Activated CD8-positive, alpha-beta T cell treated with anti-CD3 and anti-CD28 coated beads, Interleukin-2, amount 10 ng/mL, durations not matched to agents 7 days and 5 days (primary cell): ENCODE data around the gene EDARADD. TPM values are rescaled to one million over a fixed set of nuclear protein-coding genes. Genes with fewer than 3 reads are reported as not detected.
"Not testable (repeated sequence)": the region's sequence is repeated elsewhere in the genome, so short reads cannot be mapped to it uniquely, and the experiment has no call there.

Experiments used
- ATAC-seq: fragments of 150-1000 bp; cut with Tn5 transposase; one replicate; pipeline ENCODE4 v1.10.0; 2021; ENCODE audit warnings: moderate library complexity
- CTCF ChIA-PET: fragments of 350-600 bp; sonication (Branson Sonifier 250); formaldehyde crosslinking; loops from one replicate; lab custom pipeline; 2021; ENCODE audit warnings: antibody characterized with exemption; lab: Charles Lee
- POLR2A ChIA-PET: fragments of 350-600 bp; sonication (Branson Sonifier 250); formaldehyde crosslinking; loops from one replicate; lab custom pipeline; 2021; ENCODE audit warnings: antibody characterized with exemption; lab: Charles Lee
- DNase-seq: peaks from one replicate; pipeline ENCODE4 v3.0.0-alpha.2; 2020
- H3K27ac Mint-ChIP-seq: one replicate; pipeline ENCODE4 v1.8.0; 2021; ENCODE audit warnings: mild to moderate bottlenecking, mixed read lengths
- H3K27me3 Mint-ChIP-seq: one replicate; pipeline ENCODE4 v1.8.0; 2021; ENCODE audit warnings: low read depth, mixed read lengths
- H3K36me3 Mint-ChIP-seq: one replicate; pipeline ENCODE4 v1.8.0; 2021; ENCODE audit warnings: low read depth, mixed read lengths
- H3K4me1 Mint-ChIP-seq: one replicate; pipeline ENCODE4 v1.8.0; 2021; ENCODE audit warnings: low read depth, mixed read lengths
- H3K4me3 Mint-ChIP-seq: one replicate; pipeline ENCODE4 v1.8.0; 2021; ENCODE audit warnings: mild to moderate bottlenecking, mixed read lengths
- H3K9me3 Mint-ChIP-seq: one replicate; pipeline ENCODE4 v1.8.0; 2022; ENCODE audit warnings: mixed read lengths; ENCODE audit not compliant: insufficient read depth
- total RNA-seq, 2 experiments: library from RNA; stranded (reverse); gene quantifications; one replicate each; pipeline ENCODE4 v1.2.3, GENCODE V29; 2021

Gene EDARADD
- total RNA-seq, 2 experiments from 2014 or later = 0.45 to 1.2 TPM

DNA sequence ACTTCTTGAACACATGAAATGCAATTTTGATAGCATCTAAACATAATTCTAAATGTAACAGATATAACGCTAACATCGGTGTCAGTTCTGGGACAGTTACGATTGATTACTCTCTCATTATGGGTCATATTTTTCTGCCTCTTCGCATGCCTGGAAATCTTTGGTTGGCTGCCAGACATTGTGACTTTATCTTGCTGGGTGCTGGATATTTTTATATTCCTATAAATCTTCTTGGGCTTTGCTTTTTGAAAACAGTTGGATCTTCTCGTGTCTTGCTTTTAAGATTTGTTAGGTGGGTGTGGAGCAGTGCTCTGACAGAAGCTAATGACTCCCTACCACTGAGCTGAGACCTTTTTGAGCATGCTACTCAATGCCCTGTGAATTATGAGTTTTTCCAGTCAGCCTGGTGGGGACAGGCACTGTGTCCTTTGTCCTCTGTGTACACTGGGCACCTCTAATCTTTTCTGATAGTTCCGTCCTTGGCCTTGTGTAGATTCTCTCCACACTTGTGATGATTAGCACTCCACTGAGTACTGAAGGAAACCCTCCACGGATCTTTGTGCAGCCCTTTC is 28.0 kb upstream of the EDARADD start:
- Mint-ChIP-seq H3K4me1 (no peaks in the 10 kb centered on the region), H3K27ac (no peak overlapping the region), H3K36me3 (no peaks in the 10 kb centered on the region), H3K27me3 (no peaks in the 10 kb centered on the region), H3K4me3 (no peak overlapping the region), H3K9me3 (no peaks in the 10 kb centered on the region)
- ATAC-seq (no peak), DNase-seq (no peak)
- ChIA-PET POLR2A (no interaction called here), CTCF (no interaction called here)

DNA sequence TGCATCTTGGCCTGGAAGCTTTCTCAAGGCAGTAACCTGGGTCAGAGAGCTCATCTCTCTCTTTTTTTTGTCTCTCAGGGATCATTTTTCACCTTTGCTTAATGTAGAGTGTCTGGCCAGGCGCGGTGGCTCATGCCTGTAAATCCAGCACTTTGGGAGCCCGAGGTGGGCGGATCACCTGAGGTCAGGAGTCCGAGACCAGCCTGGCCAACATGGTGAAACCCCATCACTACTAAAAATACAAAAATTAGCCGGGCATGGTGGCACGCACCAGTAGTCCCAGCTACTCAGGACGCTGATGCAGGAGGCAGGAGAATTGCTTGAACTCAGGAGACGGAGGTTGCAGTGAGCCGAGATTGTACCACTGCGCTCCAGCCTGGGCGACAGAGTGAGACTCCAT is 27.4 kb upstream of the EDARADD start:
- CTCF ChIA-PET, POLR2A ChIA-PET, DNase-seq, H3K27ac Mint-ChIP-seq, ATAC-seq, H3K4me3 Mint-ChIP-seq, H3K36me3 Mint-ChIP-seq, H3K27me3 Mint-ChIP-seq, H3K9me3 Mint-ChIP-seq, H3K4me1 Mint-ChIP-seq: not testable (repeated sequence)

DNA sequence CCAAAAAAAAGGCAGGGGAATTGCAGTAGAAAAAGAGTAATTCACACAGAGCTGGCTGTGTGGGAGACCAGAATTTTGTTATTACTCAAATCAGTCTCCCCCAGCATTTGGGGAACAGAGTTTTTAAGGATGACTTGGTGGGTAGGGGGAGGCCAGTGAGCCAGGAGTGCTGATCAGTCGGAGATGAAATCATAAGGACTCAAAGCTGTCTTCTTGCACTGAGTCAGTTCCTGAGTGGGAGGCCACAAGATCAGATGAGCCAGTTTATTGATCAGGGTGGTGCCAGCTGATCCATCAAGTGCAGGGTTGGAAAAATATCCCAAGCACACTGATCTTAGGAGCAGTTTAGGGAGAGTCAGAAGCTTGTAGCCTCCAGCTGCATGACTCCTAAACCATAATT is 23.7 kb upstream of the EDARADD start:
- ATAC-seq = no peak
- no peak overlapping the region for H3K27ac Mint-ChIP-seq

DNA sequence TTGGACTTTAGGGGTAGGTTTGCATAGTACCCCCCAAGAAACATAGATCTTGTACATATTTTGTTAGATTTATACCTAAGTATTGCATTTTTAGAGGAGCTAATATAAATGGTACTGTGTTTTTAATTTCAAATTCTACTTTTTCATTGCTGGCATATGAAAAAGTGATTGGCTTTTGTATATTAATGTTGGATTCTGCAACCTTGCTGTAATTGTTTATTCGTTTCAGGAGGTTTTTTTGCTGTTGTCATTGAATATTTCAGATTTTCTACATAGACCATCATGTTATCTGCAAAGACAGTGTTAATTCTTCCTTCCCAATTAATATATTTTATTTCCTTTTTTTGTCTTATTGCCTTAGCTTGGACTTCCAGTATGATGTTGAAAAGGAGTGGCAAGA is 23.0 kb upstream of the EDARADD start:
- CTCF ChIA-PET = no interaction called here

More for the DNA sequence above, 23.7 kb upstream of the EDARADD start:
- Mint-ChIP-seq H3K4me3 (no peak overlapping the region), H3K4me1 (no peaks in the 10 kb centered on the region), H3K36me3 (no peaks in the 10 kb centered on the region), H3K27me3 (peaks cover 2% of the 10 kb centered on the region), H3K9me3 (no peaks in the 10 kb centered on the region)
- CTCF ChIA-PET = no interaction called here
- POLR2A ChIA-PET = no interaction called here
- no peak for DNase-seq

DNA sequence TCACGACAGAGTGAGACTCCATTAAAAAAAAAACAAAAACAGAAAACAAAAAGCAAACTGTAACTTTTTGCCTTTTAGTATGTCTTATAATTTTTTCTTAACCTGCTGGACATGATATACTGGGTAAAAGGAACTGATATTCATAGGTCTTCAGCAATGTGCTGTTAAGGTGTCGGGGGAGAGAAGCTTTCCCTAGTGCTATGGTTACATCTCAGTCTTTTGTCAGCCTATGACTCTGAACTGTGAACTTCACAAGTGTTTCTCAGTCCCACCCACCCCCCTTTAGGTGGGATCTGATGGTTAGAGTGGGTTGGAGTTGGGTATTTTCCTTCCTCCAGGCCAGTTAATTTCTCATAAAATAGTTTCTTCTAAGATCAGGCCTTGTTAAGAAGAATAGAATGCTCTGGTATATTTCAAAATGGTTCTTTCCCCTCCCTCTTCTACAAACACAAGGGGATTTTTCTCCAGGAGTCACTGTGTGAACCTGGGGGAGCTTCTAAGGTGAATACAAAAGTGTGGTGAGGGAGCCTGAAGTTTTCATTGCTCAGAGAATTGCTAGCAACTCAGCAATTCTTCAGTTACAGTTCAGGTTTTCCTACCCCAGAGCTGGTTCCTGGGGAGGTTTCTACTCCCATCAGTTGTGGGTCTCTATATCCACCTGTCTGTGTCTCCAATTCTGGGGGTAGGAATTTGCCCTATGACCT is 16.1 kb upstream of the EDARADD start:
- no peak for ATAC-seq
- Mint-ChIP-seq H3K27me3 (peaks cover 8% of the 10 kb centered on the region), H3K4me1 (no peaks in the 10 kb centered on the region), H3K36me3 (no peaks in the 10 kb centered on the region), H3K27ac (no peak overlapping the region), H3K9me3 (peaks cover 8% of the 10 kb centered on the region), H3K4me3 (no peak overlapping the region)
- ChIA-PET CTCF (no interaction called here), POLR2A (no interaction called here)
- DNase-seq = no peak

More for the DNA sequence above, 23.0 kb upstream of the EDARADD start:
- Mint-ChIP-seq H3K27ac (no peak overlapping the region), H3K27me3 (peaks cover 2% of the 10 kb centered on the region), H3K36me3 (no peaks in the 10 kb centered on the region), H3K4me3 (no peak overlapping the region), H3K9me3 (no peaks in the 10 kb centered on the region), H3K4me1 (no peaks in the 10 kb centered on the region)
- ATAC-seq (no peak), DNase-seq (no peak)
- POLR2A ChIA-PET = no interaction called here

DNA sequence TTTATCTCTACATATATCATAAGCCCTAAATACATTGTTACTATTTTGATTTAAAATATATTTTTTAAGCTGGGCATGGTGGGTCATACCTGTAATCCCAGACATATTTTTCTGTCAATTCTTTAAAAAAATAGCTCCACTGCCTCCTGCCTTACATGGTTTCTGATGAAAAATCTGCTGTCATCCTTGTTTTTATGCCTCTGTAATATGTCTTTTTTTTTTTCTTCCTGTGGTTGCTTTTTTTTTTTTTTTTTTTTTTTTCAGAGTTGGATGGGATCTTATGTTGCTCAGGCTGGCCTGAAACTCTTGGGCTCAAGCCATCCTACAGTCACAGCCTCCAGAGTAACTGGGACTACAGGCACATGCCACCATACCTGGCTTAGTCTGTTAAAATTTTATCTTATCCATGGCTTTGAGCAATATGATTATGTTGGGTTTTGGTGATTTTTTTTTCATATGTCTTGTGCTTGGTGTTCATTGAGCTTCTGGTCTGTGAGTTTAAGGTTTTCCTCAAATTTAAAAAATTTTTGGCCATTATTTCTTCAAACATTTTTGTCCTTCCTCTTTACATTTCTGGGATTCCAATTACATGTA is 12.4 kb upstream of the EDARADD start:
- no peak overlapping the region for H3K4me3 Mint-ChIP-seq
- ChIA-PET POLR2A (no interaction called here), CTCF (interaction anchor here (1.1 to 1.5 kb wide), 3 partner anchors 12 to 15 kb away, joined by 3 to 4 read pairs (median 3); partner anchors contain the start of gene EDARADD)
- no peak overlapping the region for H3K27ac Mint-ChIP-seq
- ATAC-seq = no peak
- peaks cover 8% of the 10 kb centered on the region for H3K27me3 Mint-ChIP-seq
- H3K4me1 Mint-ChIP-seq = no peaks in the 10 kb centered on the region
- DNase-seq = no peak
- H3K36me3 Mint-ChIP-seq = no peaks in the 10 kb centered on the region
- H3K9me3 Mint-ChIP-seq = peaks cover 8% of the 10 kb centered on the region

DNA sequence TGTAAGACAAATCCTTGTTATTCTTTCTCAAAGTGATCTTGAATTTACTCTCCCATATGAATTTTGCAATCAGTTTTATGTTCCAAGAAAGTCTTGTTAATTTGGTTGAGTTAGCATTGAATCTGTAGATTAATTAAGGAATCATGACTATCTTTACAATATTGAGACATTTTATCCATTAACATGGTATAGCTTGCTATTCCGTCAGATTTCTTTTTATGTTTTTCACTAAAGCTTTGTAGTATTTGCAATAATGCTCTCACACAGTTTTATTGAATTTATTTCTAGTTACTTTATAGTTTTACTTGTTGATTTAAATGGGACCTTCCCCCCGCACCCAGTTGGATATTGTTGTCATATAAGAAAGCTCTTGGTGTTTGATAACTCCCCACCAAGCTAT is 5.8 kb upstream of the EDARADD start:
- Mint-ChIP-seq H3K9me3 (no peaks in the 10 kb centered on the region), H3K27ac (no peak overlapping the region), H3K36me3 (no peaks in the 10 kb centered on the region), H3K4me3 (no peak overlapping the region), H3K27me3 (peaks cover 10% of the 10 kb centered on the region), H3K4me1 (peaks cover 2% of the 10 kb centered on the region)
- POLR2A ChIA-PET = no interaction called here
- no peak for DNase-seq
- no peak for ATAC-seq
- CTCF ChIA-PET = no interaction called here

DNA sequence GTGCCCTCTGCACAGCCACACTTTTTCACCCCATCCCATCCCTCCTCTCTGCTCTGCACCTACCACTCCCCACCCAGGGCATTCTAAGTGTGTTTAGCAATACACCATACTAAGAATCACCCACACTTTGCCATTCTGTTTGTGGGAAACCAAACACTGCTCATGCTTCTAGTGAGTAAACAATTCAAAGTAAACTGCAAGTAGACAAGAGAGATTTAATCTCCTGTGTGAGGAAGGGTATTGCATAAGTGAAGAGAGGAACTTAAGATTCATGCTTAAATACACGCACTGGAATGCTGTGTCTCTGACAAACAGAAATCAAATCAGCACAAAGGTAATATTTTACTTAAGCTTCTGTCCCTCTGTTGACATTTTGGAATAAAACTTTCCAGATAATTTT is 4.8 kb upstream of the EDARADD start:
- ChIA-PET CTCF (no interaction called here), POLR2A (no interaction called here)
- Mint-ChIP-seq H3K27me3 (peaks cover 16% of the 10 kb centered on the region), H3K4me3 (no peak overlapping the region), H3K36me3 (no peaks in the 10 kb centered on the region), H3K27ac (no peak overlapping the region), H3K4me1 (peaks cover 11% of the 10 kb centered on the region), H3K9me3 (no peaks in the 10 kb centered on the region)
- no peak for ATAC-seq
- DNase-seq = no peak

DNA sequence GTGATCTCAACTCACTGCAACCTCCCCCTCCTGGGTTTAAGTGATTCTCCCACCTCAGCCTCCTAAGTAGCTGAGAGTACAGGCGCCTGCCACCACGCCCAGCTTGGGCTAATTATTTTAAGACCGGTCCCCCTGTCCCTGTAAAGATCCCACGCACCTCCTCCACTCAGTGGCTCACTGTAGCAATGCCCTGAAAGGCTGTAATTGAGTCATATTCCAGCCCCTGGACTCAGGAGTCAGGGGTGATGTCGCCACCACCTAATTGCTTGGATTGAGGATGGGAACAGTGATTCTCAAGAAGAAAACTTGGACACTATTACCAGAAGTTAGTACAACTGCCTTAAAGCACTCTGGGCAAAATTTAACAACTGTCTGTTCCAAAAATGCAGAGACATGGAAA is 3.1 kb upstream of the EDARADD start:
- peaks cover 18% of the 10 kb centered on the region for H3K4me1 Mint-ChIP-seq
- no peaks in the 10 kb centered on the region for H3K9me3 Mint-ChIP-seq
- DNase-seq = no peak
- POLR2A ChIA-PET = no interaction called here
- CTCF ChIA-PET = no interaction called here
- H3K4me3 Mint-ChIP-seq = no peak overlapping the region
- peaks cover 21% of the 10 kb centered on the region for H3K27me3 Mint-ChIP-seq
- no peak for ATAC-seq
- no peak overlapping the region for H3K27ac Mint-ChIP-seq
- no peaks in the 10 kb centered on the region for H3K36me3 Mint-ChIP-seq

DNA sequence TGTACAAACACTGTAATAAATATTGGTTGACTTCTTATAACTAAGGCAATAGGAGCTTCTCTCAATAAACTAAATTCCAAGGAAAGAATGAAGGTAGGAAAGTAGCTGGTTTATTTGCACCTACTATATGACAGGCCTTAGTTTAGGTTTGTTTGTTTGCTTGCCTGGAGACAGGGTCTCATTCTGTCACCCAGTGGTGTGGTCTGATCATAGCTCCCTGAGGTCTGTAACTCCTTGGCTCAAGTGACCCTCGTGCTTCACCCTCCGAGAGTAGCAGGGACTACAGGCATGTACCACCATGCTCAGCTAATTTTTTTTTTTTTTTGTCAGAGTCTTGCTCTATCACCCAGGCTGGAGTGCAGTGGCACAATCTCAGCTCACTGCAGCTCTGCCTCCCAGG is 1.9 kb upstream of the EDARADD start:
- ATAC-seq (no peak), DNase-seq (no peak)
- ChIA-PET CTCF (no interaction called here), POLR2A (no interaction called here)
- H3K36me3 Mint-ChIP-seq = no peaks in the 10 kb centered on the region
- no peaks in the 10 kb centered on the region for H3K9me3 Mint-ChIP-seq
- H3K4me1 Mint-ChIP-seq = peaks cover 23% of the 10 kb centered on the region
- no peak overlapping the region for H3K27ac Mint-ChIP-seq
- H3K4me3 Mint-ChIP-seq = no peak overlapping the region
- peaks cover 31% of the 10 kb centered on the region for H3K27me3 Mint-ChIP-seq

DNA sequence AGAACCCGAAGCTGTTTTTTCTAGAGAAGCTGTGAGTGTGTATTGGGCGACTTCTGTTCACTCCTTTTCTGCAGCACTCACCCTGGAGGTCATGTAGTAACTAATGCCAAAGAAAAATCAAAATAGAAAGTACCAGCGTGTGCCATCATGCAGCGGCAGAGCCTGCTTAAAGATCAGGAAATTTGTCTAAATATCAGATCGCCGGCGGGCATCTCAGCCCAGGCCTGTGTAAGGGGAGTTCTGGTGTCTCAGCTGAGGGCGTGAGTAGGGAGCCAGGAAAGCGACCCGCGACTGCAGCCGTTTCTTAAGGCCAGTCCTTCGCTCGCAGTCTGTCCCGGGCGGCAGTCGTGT is 768 bp downstream of the EDARADD start:
- CTCF ChIA-PET = interaction anchor here (0.6 to 2.3 kb wide), 6 partner anchors 13 to 290 kb away, joined by 3 to 5 read pairs (median 3); no protein-coding TSS in a partner anchor

DNA sequence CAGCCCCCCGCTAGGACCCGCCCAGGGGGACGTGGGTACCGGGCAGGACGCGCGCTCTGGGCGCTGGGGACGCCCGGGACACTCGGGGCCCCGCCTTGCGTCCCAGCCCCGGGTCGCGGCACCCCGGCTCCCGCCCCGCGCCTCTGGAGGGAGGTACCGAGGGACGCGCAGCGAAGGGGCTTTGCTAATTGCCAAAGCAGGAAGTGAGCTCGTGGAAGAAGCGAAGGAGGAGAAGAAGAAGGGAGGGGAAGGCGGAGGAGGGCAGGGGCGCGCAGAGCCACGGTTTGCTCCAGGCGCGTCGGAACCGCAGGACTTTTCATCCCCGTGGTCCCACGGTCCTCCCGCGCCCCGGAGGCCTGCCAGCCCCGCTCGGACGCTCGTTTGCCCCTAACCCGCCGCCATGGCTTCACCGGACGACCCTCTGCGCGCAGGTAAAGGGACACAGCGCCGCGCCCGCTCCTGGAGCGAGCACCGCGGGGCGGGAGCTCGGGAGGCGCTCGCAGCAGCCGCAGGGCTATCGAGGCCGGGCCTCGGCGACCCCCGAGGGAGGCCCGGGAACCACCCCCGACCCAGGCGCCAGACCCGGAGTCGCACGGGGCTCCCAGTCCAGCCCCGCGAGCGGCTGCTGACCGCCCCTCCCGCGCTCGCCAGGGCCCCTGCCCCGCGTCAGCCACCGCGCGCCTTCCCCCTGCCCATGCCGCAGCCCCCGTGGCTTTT is 1.3 kb downstream of the EDARADD start:
- CTCF ChIA-PET = interaction anchor here (0.6 to 2.3 kb wide), 4 partner anchors 14 to 95 kb away, joined by 3 to 5 read pairs (median 4); no protein-coding TSS in a partner anchor
- Mint-ChIP-seq H3K27me3 (peaks cover 43% of the 10 kb centered on the region), H3K27ac (no peak overlapping the region)

More for the DNA sequence above, 768 bp downstream of the EDARADD start:
- peaks cover 43% of the 10 kb centered on the region for H3K27me3 Mint-ChIP-seq
- H3K4me3 Mint-ChIP-seq = peak overlapping the region; percentile 79
- peak; percentile 26 for DNase-seq
- no peaks in the 10 kb centered on the region for H3K9me3 Mint-ChIP-seq
- peak; percentile 34 for ATAC-seq
- H3K27ac Mint-ChIP-seq = peak overlapping the region; percentile 43
- peaks cover 23% of the 10 kb centered on the region for H3K4me1 Mint-ChIP-seq
- no peaks in the 10 kb centered on the region for H3K36me3 Mint-ChIP-seq
- POLR2A ChIA-PET = no interaction called here

More for the DNA sequence above, 1.3 kb downstream of the EDARADD start:
- peak; percentile 48 for DNase-seq
- no peaks in the 10 kb centered on the region for H3K36me3 Mint-ChIP-seq
- H3K4me3 Mint-ChIP-seq = peak overlapping the region; percentile 81
- POLR2A ChIA-PET = no interaction called here
- H3K9me3 Mint-ChIP-seq = no peaks in the 10 kb centered on the region
- peaks cover 23% of the 10 kb centered on the region for H3K4me1 Mint-ChIP-seq
- ATAC-seq = peak; percentile 83
